HEK293 (cell line): ENCODE measurements around the gene SYDE2.

Experiments
- FEZF1 ChIP-seq: fragments of 450-650 bp; formaldehyde crosslinking; IDR thresholded peaks from 2 replicates; pipeline ENCODE4 v1.5.1; 2016; ENCODE audit warnings: missing biosample characterization, missing genetic modification characterization
- GLIS1 ChIP-seq: fragments of 450-650 bp; formaldehyde crosslinking; IDR thresholded peaks from 2 replicates; pipeline ENCODE4 v1.5.1; 2016; ENCODE audit warnings: missing biosample characterization, missing genetic modification characterization
- SP3 ChIP-seq: fragments of 450-650 bp; formaldehyde crosslinking; IDR thresholded peaks from 2 replicates; pipeline ENCODE4 v1.5.1; 2016; ENCODE audit warnings: missing biosample characterization, missing genetic modification characterization
- ZFP37 ChIP-seq: fragments of 450-650 bp; formaldehyde crosslinking; IDR thresholded peaks from 2 replicates; pipeline ENCODE4 v1.5.1; 2016; ENCODE audit warnings: missing biosample characterization, missing genetic modification characterization
- ZNF19 ChIP-seq: fragments of 450-650 bp; formaldehyde crosslinking; IDR thresholded peaks from 2 replicates; pipeline ENCODE4; 2016; ENCODE audit warnings: missing biosample characterization, missing genetic modification characterization, low read depth
- ZNF302 ChIP-seq: fragments of 450-650 bp; formaldehyde crosslinking; IDR thresholded peaks from 2 replicates; pipeline ENCODE4 v1.5.1; 2016; ENCODE audit warnings: missing biosample characterization, missing genetic modification characterization, low read depth
- ZNF548 ChIP-seq: fragments of 450-650 bp; formaldehyde crosslinking; IDR thresholded peaks from 2 replicates; pipeline ENCODE4 v1.5.1; 2016; ENCODE audit warnings: missing biosample characterization, missing genetic modification characterization
- ZNF623 ChIP-seq: fragments of 450-650 bp; formaldehyde crosslinking; IDR thresholded peaks from 2 replicates; pipeline ENCODE4 v1.5.1; 2016; ENCODE audit warnings: missing biosample characterization, missing genetic modification characterization
- ZNF624 ChIP-seq: fragments of 450-650 bp; formaldehyde crosslinking; IDR thresholded peaks from 2 replicates; pipeline ENCODE4 v1.5.1; 2017; ENCODE audit warnings: missing biosample characterization, missing genetic modification characterization
- ZNF747 ChIP-seq: fragments of 450-650 bp; formaldehyde crosslinking; IDR thresholded peaks from 2 replicates; pipeline ENCODE4 v1.5.1; 2016; ENCODE audit warnings: missing biosample characterization, missing genetic modification characterization
- TF ChIP-seq, protein P1 (sequence below): fragments of 450-650 bp; formaldehyde crosslinking; IDR thresholded peaks from 2 replicates; pipeline ENCODE4 v1.5.1; 2016; ENCODE audit warnings: missing biosample characterization, missing genetic modification characterization
- TF ChIP-seq, protein P2 (sequence below): sonication (generic); formaldehyde crosslinking; IDR thresholded peaks from 2 replicates; pipeline ENCODE4 v1.8.1; 2022; ENCODE audit warnings: mild to moderate bottlenecking, moderate library complexity, missing genetic modification reagents
- TF ChIP-seq, protein P3 (sequence below): fragments of 450-650 bp; formaldehyde crosslinking; IDR thresholded peaks from 2 replicates; pipeline ENCODE4 v1.5.1; 2016; ENCODE audit warnings: missing biosample characterization, missing genetic modification characterization, borderline replicate concordance
- TF ChIP-seq, protein P4 (sequence below): fragments of 450-650 bp; formaldehyde crosslinking; IDR thresholded peaks from 2 replicates; pipeline ENCODE4 v1.5.1; 2016; ENCODE audit warnings: missing biosample characterization, missing genetic modification characterization

DNA sequence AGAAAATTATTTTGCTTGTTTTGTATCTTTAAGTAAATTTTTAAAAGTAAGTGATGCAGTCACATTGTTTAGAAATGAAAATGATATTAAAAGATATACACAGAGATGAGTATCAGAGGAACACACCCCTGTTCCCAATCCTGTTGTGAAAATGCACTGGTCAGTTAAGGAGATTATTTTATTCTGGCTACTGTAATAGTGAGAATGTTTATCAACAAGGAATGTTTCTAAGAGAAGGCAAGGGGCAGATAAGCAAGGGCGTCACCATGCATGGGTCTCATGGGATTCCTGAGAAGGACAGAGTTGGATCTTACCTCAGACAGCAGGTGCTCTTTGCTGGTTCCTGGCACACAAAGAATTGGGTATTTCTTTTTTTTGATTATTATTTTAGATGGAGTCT is 36.8 kb upstream of the SYDE2 start:
- TF ChIP-seq, protein P1, sequence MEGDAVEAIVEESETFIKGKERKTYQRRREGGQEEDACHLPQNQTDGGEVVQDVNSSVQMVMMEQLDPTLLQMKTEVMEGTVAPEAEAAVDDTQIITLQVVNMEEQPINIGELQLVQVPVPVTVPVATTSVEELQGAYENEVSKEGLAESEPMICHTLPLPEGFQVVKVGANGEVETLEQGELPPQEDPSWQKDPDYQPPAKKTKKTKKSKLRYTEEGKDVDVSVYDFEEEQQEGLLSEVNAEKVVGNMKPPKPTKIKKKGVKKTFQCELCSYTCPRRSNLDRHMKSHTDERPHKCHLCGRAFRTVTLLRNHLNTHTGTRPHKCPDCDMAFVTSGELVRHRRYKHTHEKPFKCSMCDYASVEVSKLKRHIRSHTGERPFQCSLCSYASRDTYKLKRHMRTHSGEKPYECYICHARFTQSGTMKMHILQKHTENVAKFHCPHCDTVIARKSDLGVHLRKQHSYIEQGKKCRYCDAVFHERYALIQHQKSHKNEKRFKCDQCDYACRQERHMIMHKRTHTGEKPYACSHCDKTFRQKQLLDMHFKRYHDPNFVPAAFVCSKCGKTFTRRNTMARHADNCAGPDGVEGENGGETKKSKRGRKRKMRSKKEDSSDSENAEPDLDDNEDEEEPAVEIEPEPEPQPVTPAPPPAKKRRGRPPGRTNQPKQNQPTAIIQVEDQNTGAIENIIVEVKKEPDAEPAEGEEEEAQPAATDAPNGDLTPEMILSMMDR (tag by site-specific recombination): no peak
- TF ChIP-seq FEZF1 (tag by site-specific recombination) (no peak), ZNF302 (tag by site-specific recombination) (no peak), ZNF548 (tag by site-specific recombination) (no peak), ZNF623 (tag by site-specific recombination) (no peak), GLIS1 (tag by site-specific recombination) (no peak), SP3 (no peak), ZNF747 (tag by site-specific recombination) (no peak), ZNF624 (no peak), ZFP37 (no peak), ZNF19 (tag by site-specific recombination) (no peak)
- TF ChIP-seq, protein P2, sequence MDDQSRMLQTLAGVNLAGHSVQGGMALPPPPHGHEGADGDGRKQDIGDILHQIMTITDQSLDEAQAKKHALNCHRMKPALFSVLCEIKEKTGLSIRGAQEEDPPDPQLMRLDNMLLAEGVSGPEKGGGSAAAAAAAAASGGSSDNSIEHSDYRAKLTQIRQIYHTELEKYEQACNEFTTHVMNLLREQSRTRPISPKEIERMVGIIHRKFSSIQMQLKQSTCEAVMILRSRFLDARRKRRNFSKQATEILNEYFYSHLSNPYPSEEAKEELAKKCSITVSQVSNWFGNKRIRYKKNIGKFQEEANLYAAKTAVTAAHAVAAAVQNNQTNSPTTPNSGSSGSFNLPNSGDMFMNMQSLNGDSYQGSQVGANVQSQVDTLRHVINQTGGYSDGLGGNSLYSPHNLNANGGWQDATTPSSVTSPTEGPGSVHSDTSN (CRISPR knock-in tag): no peak
- TF ChIP-seq, protein P3, sequence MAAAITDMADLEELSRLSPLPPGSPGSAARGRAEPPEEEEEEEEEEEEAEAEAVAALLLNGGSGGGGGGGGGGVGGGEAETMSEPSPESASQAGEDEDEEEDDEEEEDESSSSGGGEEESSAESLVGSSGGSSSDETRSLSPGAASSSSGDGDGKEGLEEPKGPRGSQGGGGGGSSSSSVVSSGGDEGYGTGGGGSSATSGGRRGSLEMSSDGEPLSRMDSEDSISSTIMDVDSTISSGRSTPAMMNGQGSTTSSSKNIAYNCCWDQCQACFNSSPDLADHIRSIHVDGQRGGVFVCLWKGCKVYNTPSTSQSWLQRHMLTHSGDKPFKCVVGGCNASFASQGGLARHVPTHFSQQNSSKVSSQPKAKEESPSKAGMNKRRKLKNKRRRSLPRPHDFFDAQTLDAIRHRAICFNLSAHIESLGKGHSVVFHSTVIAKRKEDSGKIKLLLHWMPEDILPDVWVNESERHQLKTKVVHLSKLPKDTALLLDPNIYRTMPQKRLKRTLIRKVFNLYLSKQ: no peak
- TF ChIP-seq, protein P4, sequence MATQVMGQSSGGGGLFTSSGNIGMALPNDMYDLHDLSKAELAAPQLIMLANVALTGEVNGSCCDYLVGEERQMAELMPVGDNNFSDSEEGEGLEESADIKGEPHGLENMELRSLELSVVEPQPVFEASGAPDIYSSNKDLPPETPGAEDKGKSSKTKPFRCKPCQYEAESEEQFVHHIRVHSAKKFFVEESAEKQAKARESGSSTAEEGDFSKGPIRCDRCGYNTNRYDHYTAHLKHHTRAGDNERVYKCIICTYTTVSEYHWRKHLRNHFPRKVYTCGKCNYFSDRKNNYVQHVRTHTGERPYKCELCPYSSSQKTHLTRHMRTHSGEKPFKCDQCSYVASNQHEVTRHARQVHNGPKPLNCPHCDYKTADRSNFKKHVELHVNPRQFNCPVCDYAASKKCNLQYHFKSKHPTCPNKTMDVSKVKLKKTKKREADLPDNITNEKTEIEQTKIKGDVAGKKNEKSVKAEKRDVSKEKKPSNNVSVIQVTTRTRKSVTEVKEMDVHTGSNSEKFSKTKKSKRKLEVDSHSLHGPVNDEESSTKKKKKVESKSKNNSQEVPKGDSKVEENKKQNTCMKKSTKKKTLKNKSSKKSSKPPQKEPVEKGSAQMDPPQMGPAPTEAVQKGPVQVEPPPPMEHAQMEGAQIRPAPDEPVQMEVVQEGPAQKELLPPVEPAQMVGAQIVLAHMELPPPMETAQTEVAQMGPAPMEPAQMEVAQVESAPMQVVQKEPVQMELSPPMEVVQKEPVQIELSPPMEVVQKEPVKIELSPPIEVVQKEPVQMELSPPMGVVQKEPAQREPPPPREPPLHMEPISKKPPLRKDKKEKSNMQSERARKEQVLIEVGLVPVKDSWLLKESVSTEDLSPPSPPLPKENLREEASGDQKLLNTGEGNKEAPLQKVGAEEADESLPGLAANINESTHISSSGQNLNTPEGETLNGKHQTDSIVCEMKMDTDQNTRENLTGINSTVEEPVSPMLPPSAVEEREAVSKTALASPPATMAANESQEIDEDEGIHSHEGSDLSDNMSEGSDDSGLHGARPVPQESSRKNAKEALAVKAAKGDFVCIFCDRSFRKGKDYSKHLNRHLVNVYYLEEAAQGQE: no peak
